ENCODE measurements around the gene SPTBN5. TPM values are rescaled to one million over a fixed set of nuclear protein-coding genes. Genes with fewer than 3 reads are reported as not detected.

SPTBN5 gene
- total RNA-seq, 1 experiment from 2014 or later, result 0.96 TPM

DNA sequence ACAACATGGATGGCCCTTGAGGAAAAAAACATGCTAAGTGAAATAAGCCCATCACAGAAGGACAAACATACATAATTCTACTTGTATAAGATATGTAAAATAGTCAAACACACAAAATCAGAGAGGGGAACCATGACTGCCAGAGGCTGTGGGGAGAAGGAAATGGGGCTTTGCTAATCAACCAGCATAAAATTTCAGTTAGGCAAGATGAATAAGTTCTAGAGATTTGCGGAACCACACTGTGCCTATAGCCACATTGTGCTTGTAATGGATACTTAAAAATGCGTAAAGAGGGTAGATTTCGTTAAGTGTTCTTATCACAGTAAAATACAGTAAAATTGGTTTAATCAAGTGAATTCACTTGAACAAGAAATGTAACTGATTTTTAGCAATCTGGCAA lies 33.7 kb upstream of the SPTBN5 start:
- ChIA-PET RAD21 (ENCODE audit: low non-redundant PET in 1 of 2, low total read pairs in 2 of 2, uncharacterized antibody in 2 of 2, unreplicated experiment in 2 of 2) (interaction anchor here in 1 of 2 experiments (0.6 kb wide), 1 partner anchor 12 kb away, joined by 3 read pairs; no protein-coding TSS in a partner anchor), CTCF (no interaction called here), POLR2A (no interaction called here)
- Histone ChIP-seq H3K27me3 (ENCODE audit: insufficient read depth, low read length) (no peaks in the 10 kb centered on the region), H3K36me3 (ENCODE audit: control insufficient read depth in 1 of 2, insufficient read depth in 2 of 2, low read length in 2 of 2) (peaks cover 0 to 17% of the 10 kb centered on the region in 2 experiments; a peak in 1 of 4 replicates), H3K4me3 (replicated peaks in 1 of 2; ENCODE audit: low read depth in 1 of 2, low read length in 2 of 2) (no peak overlapping the region), H3K9me3 (ENCODE audit: control insufficient read depth in 1 of 2, insufficient read depth in 1 of 2, low read depth in 1 of 2, low read length in 2 of 2) (no peaks in the 10 kb centered on the region), H3K4me1 (ENCODE audit: control insufficient read depth in 1 of 2, insufficient read depth in 2 of 2, low read length in 2 of 2) (peaks cover 13 to 34% of the 10 kb centered on the region in 2 experiments), H3K4me2 (ENCODE audit: low read length) (no peak overlapping the region), H3K9me2 (ENCODE audit: insufficient read depth) (no peaks in the 10 kb centered on the region), H3K9ac (ENCODE audit: low read length) (no peak overlapping the region), H2AFZ (ENCODE audit: low read depth, low read length, poor library complexity, severe bottlenecking) (no peak overlapping the region), H4K20me1 (ENCODE audit: insufficient read depth) (no peaks in the 10 kb centered on the region), H3K79me2 (ENCODE audit: insufficient read depth, low read length) (peaks cover 32% of the 10 kb centered on the region; the same call in 1 of the 2 replicates), H3K27ac (ENCODE audit: low read depth, low read length) (no peak overlapping the region)
- TF ChIP-seq CBX3 (IDR thresholded peaks at IDR 0.05; ENCODE audit: low read depth), result no peak
- TF ChIP-seq, protein P1, sequence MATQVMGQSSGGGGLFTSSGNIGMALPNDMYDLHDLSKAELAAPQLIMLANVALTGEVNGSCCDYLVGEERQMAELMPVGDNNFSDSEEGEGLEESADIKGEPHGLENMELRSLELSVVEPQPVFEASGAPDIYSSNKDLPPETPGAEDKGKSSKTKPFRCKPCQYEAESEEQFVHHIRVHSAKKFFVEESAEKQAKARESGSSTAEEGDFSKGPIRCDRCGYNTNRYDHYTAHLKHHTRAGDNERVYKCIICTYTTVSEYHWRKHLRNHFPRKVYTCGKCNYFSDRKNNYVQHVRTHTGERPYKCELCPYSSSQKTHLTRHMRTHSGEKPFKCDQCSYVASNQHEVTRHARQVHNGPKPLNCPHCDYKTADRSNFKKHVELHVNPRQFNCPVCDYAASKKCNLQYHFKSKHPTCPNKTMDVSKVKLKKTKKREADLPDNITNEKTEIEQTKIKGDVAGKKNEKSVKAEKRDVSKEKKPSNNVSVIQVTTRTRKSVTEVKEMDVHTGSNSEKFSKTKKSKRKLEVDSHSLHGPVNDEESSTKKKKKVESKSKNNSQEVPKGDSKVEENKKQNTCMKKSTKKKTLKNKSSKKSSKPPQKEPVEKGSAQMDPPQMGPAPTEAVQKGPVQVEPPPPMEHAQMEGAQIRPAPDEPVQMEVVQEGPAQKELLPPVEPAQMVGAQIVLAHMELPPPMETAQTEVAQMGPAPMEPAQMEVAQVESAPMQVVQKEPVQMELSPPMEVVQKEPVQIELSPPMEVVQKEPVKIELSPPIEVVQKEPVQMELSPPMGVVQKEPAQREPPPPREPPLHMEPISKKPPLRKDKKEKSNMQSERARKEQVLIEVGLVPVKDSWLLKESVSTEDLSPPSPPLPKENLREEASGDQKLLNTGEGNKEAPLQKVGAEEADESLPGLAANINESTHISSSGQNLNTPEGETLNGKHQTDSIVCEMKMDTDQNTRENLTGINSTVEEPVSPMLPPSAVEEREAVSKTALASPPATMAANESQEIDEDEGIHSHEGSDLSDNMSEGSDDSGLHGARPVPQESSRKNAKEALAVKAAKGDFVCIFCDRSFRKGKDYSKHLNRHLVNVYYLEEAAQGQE (IDR thresholded peaks at IDR 0.05; ENCODE audit: low read depth), result no peak
- no peak for TF ChIP-seq CEBPB (IDR thresholded peaks at IDR 0.05; ENCODE audit: low read depth)
- TF ChIP-seq RAD21 (IDR thresholded peaks at IDR 0.05; ENCODE audit: low read depth), result no peak
- no peak for TF ChIP-seq ZNF274 (IDR thresholded peaks at IDR 0.05; ENCODE audit: low read depth, low read length)
- TF ChIP-seq, protein P2, sequence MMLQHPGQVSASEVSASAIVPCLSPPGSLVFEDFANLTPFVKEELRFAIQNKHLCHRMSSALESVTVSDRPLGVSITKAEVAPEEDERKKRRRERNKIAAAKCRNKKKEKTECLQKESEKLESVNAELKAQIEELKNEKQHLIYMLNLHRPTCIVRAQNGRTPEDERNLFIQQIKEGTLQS (IDR thresholded peaks at IDR 0.05), result no peak
- no peak for TF ChIP-seq EZH2 (IDR thresholded peaks at IDR 0.05)
- no peak for TF ChIP-seq ZFX (IDR thresholded peaks at IDR 0.05)
- no peak for TF ChIP-seq EGR1 (IDR thresholded peaks at IDR 0.05; ENCODE audit: low read depth)
- TF ChIP-seq POLR2A (IDR thresholded peaks at IDR 0.05; ENCODE audit: borderline replicate concordance, extremely low read depth, insufficient read depth, insufficient read length), result no peak
- intact Hi-C loops (cut with micrococcal nuclease), result no loop called here
- DNase-seq (ENCODE audit: low read depth, low spot score), result no peak
- ATAC-seq, result no peak
- BruUV-seq (replicated peaks), result no TSS peak

Measured in HCT116 (cell line).